ENCODE results near the gene PAPPA2.

PAPPA2 gene

GRCh38 chr1:176741181-176741580, 278.2 kb downstream of the PAPPA2 start:
- DNase-seq, result no peak

GRCh38 chr1:176742322-176742721, 279.3 kb downstream of the PAPPA2 start:
- H3K27me3 ChIP-seq (replicated peaks; ENCODE audit: insufficient read depth, low read length), result no peaks in the 10 kb centered on the region
- H3K27ac ChIP-seq (ENCODE audit: low read length), result no peak overlapping the region
- H3K9me2 ChIP-seq (replicated peaks; ENCODE audit: insufficient read depth, low read length), result no peaks in the 10 kb centered on the region
- H3F3A ChIP-seq (ENCODE audit: insufficient read depth, low read length), result no peaks in the 10 kb centered on the region
- no peak for DNase-seq
- H3K4me1 ChIP-seq (ENCODE audit: low read length), result no peaks in the 10 kb centered on the region
- H3K4me3 ChIP-seq (ENCODE audit: low read length), result no peak overlapping the region
- H3K9ac ChIP-seq (ENCODE audit: low read length), result no peak overlapping the region
- no peaks in the 10 kb centered on the region for H3K9me3 ChIP-seq (replicated peaks; ENCODE audit: insufficient read depth, low read length)
- no peaks in the 10 kb centered on the region for H4K20me1 ChIP-seq (ENCODE audit: insufficient read depth, low read length)
- no peak overlapping the region for H2AFZ ChIP-seq (ENCODE audit: low read length)
- TF ChIP-seq CTCF (IDR thresholded peaks at IDR 0.05; ENCODE audit: low read length) (no peak), EZH2phosphoT487 (IDR thresholded peaks at IDR 0.05; ENCODE audit: low read length) (no peak), EZH2 (optimal IDR thresholded peaks at IDR 0.05; ENCODE audit: low read depth, low read length) (no peak)
- no peaks in the 10 kb centered on the region for H3K79me2 ChIP-seq (ENCODE audit: low read length)
- no peaks in the 10 kb centered on the region for H3K36me3 ChIP-seq (replicated peaks; ENCODE audit: insufficient read depth, low read length)
- no peak overlapping the region for H3K4me2 ChIP-seq (ENCODE audit: low read depth, low read length)

More at GRCh38 chr1:176741181-176741580, 278.2 kb downstream of the PAPPA2 start:
- no peaks in the 10 kb centered on the region for H3K36me3 ChIP-seq (replicated peaks; ENCODE audit: insufficient read depth, low read length)
- no peaks in the 10 kb centered on the region for H3K9me2 ChIP-seq (replicated peaks; ENCODE audit: insufficient read depth, low read length)
- H4K20me1 ChIP-seq (ENCODE audit: insufficient read depth, low read length), result no peaks in the 10 kb centered on the region
- H3K9me3 ChIP-seq (replicated peaks; ENCODE audit: insufficient read depth, low read length), result no peaks in the 10 kb centered on the region
- no peaks in the 10 kb centered on the region for H3K27me3 ChIP-seq (replicated peaks; ENCODE audit: insufficient read depth, low read length)
- H3K9ac ChIP-seq (ENCODE audit: low read length), result no peak overlapping the region
- TF ChIP-seq CTCF (IDR thresholded peaks at IDR 0.05; ENCODE audit: low read length) (no peak), EZH2phosphoT487 (IDR thresholded peaks at IDR 0.05; ENCODE audit: low read length) (no peak), EZH2 (optimal IDR thresholded peaks at IDR 0.05; ENCODE audit: low read depth, low read length) (no peak)
- H3K4me2 ChIP-seq (ENCODE audit: low read depth, low read length), result no peak overlapping the region
- no peaks in the 10 kb centered on the region for H3K79me2 ChIP-seq (ENCODE audit: low read length)
- no peak overlapping the region for H3K4me3 ChIP-seq (ENCODE audit: low read length)
- H3F3A ChIP-seq (ENCODE audit: insufficient read depth, low read length), result no peaks in the 10 kb centered on the region
- H2AFZ ChIP-seq (ENCODE audit: low read length), result no peak overlapping the region
- H3K27ac ChIP-seq (ENCODE audit: low read length), result no peak overlapping the region
- no peaks in the 10 kb centered on the region for H3K4me1 ChIP-seq (ENCODE audit: low read length)

- Histone ChIP-seq H3F3A (ENCODE audit: insufficient read depth, low read length) (no peaks in the 10 kb centered on the region), H3K27me3 (replicated peaks; ENCODE audit: insufficient read depth, low read length) (no peaks in the 10 kb centered on the region), H3K4me2 (ENCODE audit: low read depth, low read length) (no peak overlapping the region), H3K27ac (ENCODE audit: low read length) (no peak overlapping the region), H3K9me3 (replicated peaks; ENCODE audit: insufficient read depth, low read length) (no peaks in the 10 kb centered on the region), H3K9me2 (replicated peaks; ENCODE audit: insufficient read depth, low read length) (no peaks in the 10 kb centered on the region), H3K79me2 (ENCODE audit: low read length) (no peaks in the 10 kb centered on the region), H2AFZ (ENCODE audit: low read length) (no peak overlapping the region), H4K20me1 (ENCODE audit: insufficient read depth, low read length) (no peaks in the 10 kb centered on the region), H3K36me3 (replicated peaks; ENCODE audit: insufficient read depth, low read length) (no peaks in the 10 kb centered on the region), H3K4me3 (ENCODE audit: low read length) (no peak overlapping the region), H3K9ac (ENCODE audit: low read length) (no peak overlapping the region), H3K4me1 (ENCODE audit: low read length) (no peaks in the 10 kb centered on the region)
- no peak for DNase-seq
- TF ChIP-seq EZH2phosphoT487 (IDR thresholded peaks at IDR 0.05; ENCODE audit: low read length), result no peak
- no peak for TF ChIP-seq EZH2 (optimal IDR thresholded peaks at IDR 0.05; ENCODE audit: low read depth, low read length)
- no peak for TF ChIP-seq CTCF (IDR thresholded peaks at IDR 0.05; ENCODE audit: low read length)
These were observed 281.2 kb downstream of the PAPPA2 start for GRCh38 chr1:176744142-176744541.

Data from MM.1S (cell line).